ENCODE data around the gene CDK5R2.

- TF ChIP-seq CTCF (IDR thresholded peaks at IDR 0.05) (no peak), POLR2AphosphoS5 (IDR thresholded peaks at IDR 0.05; ENCODE audit: low read depth, low read length) (no peak), SIN3A (IDR thresholded peaks at IDR 0.05; ENCODE audit: borderline replicate concordance, insufficient read depth, low read depth, low read length) (no peak), REST (IDR thresholded peaks at IDR 0.05; ENCODE audit: insufficient read depth in 1 of 2, low read depth in 2 of 2, low read length in 1 of 2) (no peak)
Measured at GRCh38 chr2:218985021-218985324, 25.5 kb downstream of the CDK5R2 start, which contains the start of gene FEV.

All from Panc1 (cell line).